Left renal pelvis (tissue), 4 donors: Measurements from ENCODE around the gene KCNE4. TPM values are rescaled to one million over a fixed set of nuclear protein-coding genes. Genes with fewer than 3 reads are reported as not detected.

Experiments
- DNase-seq, 4 donors: peaks; one replicate each; pipeline ENCODE4 v3.0.0-alpha.2; 2013; ENCODE audit warnings: low read depth in 4 of 4, low spot score in 3 of 4
- polyA plus RNA-seq, 4 donors: library from polyadenylated mRNA; unstranded; fragments of 120-200 nt; gene quantifications; one replicate each; pipeline ENCODE4 v1.2.1, GENCODE V29; 2013; ENCODE audit not compliant: insufficient read length in 4 of 4

Gene KCNE4
- polyA plus RNA-seq, 4 donors: 14.0 to 34.0 (median 16.5) TPM

- no peak for DNase-seq
These were observed 12.4 kb upstream of the KCNE4 start for GRCh38 chr2:223039618-223040017.

- DNase-seq: no peak
These were observed 11.5 kb upstream of the KCNE4 start for GRCh38 chr2:223040527-223040926.

- DNase-seq: no peak
These were observed 10.4 kb upstream of the KCNE4 start for GRCh38 chr2:223041527-223042109.

- no peak for DNase-seq
These were observed 9.7 kb upstream of the KCNE4 start for GRCh38 chr2:223042284-223042683.

GRCh38 chr2:223042704-223043118, 9.3 kb upstream of the KCNE4 start:
- DNase-seq: no peak

GRCh38 chr2:223043164-223043941, 8.6 kb upstream of the KCNE4 start:
- no peak for DNase-seq

GRCh38 chr2:223044092-223044836, 7.7 kb upstream of the KCNE4 start:
- DNase-seq: no peak

GRCh38 chr2:223044916-223045700, 6.9 kb upstream of the KCNE4 start:
- no peak for DNase-seq

- DNase-seq: no peak
These were observed 5.4 kb upstream of the KCNE4 start for GRCh38 chr2:223046470-223047040.

- DNase-seq: no peak
These were observed 4.7 kb upstream of the KCNE4 start for GRCh38 chr2:223047260-223047761.

- no peak for DNase-seq
These were observed 3.5 kb upstream of the KCNE4 start for GRCh38 chr2:223048519-223048918.

GRCh38 chr2:223049356-223049755, 2.6 kb upstream of the KCNE4 start:
- no peak for DNase-seq

- DNase-seq: no peak
These were observed 1.8 kb upstream of the KCNE4 start for GRCh38 chr2:223050188-223050587.

GRCh38 chr2:223050900-223051504, 988 bp upstream of the KCNE4 start:
- DNase-seq: no peak

- DNase-seq: no peak
These were observed 826 bp downstream of the KCNE4 start for GRCh38 chr2:223052548-223053483.

- DNase-seq: no peak
These were observed 1.6 kb downstream of the KCNE4 start for GRCh38 chr2:223053484-223054192.

- DNase-seq: no peak
These were observed 2.3 kb downstream of the KCNE4 start for GRCh38 chr2:223054193-223054781.

- peak in 2 of 4 donors; percentile 64 to 74 for DNase-seq
These were observed 3.1 kb downstream of the KCNE4 start for GRCh38 chr2:223055140-223055539.
